Activated T-cell treated with anti-CD3 and anti-CD28 coated beads for 48 hours (primary cell): Measurements from ENCODE around the gene PPIL6.
A peak's percentile ranks its signal among the peaks of the same experiment; 100 is the strongest.

ENCODE experiments used
- DNase-seq: peaks from one replicate; pipeline ENCODE4 v3.0.0-alpha.2; 2020; ENCODE audit warnings: low read depth

Gene PPIL6

GRCh38 chr6:109449064-109449794, 8.8 kb upstream of the PPIL6 start:
- DNase-seq: no peak

- no peak for DNase-seq
Measured at GRCh38 chr6:109448615-109449014, 8.2 kb upstream of the PPIL6 start.

- DNase-seq: no peak
Measured at GRCh38 chr6:109447878-109448555, 7.6 kb upstream of the PPIL6 start.

GRCh38 chr6:109447087-109447486, 6.7 kb upstream of the PPIL6 start:
- no peak for DNase-seq

- DNase-seq: no peak
Measured at GRCh38 chr6:109446541-109446940, 6.1 kb upstream of the PPIL6 start.

- DNase-seq: no peak
Measured at GRCh38 chr6:109446072-109446471, 5.6 kb upstream of the PPIL6 start.

- no peak for DNase-seq
Measured at GRCh38 chr6:109445382-109445781, 5.0 kb upstream of the PPIL6 start.

- no peak for DNase-seq
Measured at GRCh38 chr6:109443425-109443950, 3.1 kb upstream of the PPIL6 start.

- DNase-seq: no peak
Measured at GRCh38 chr6:109442393-109442924, 2.0 kb upstream of the PPIL6 start.

GRCh38 chr6:109441069-109441816, 815 bp upstream of the PPIL6 start:
- DNase-seq: peak; percentile 27

GRCh38 chr6:109436041-109436440, 4.4 kb downstream of the PPIL6 start:
- no peak for DNase-seq

- DNase-seq: no peak
Measured at GRCh38 chr6:109434456-109434855, 6.0 kb downstream of the PPIL6 start.

GRCh38 chr6:109429496-109429895, 10.9 kb downstream of the PPIL6 start:
- no peak for DNase-seq

- DNase-seq: no peak
Measured at GRCh38 chr6:109428889-109429477, 11.4 kb downstream of the PPIL6 start.

GRCh38 chr6:109424946-109425345, 15.5 kb downstream of the PPIL6 start:
- DNase-seq: no peak

- DNase-seq: no peak
Measured at GRCh38 chr6:109421184-109421583, 19.2 kb downstream of the PPIL6 start.

GRCh38 chr6:109420751-109421150, 19.7 kb downstream of the PPIL6 start:
- no peak for DNase-seq

GRCh38 chr6:109417646-109418045, 22.8 kb downstream of the PPIL6 start:
- DNase-seq: no peak

- no peak for DNase-seq
Measured at GRCh38 chr6:109411034-109411433, 29.4 kb downstream of the PPIL6 start.

GRCh38 chr6:109406196-109406595, 34.2 kb downstream of the PPIL6 start:
- no peak for DNase-seq

- DNase-seq: no peak
Measured at GRCh38 chr6:109397020-109397419, 43.4 kb downstream of the PPIL6 start.
